H1 (cell line): Measurements from ENCODE around the gene URGCP.

Experiments
- BRCA1 ChIP-seq: IDR thresholded peaks from 2 replicates; pipeline ENCODE4 v1.6.1; 2012; ENCODE audit warnings: low read depth, low read length, improper control_type of control experiment
- EZH2 ChIP-seq: fragments of 200-600 bp; sonication (generic); IDR thresholded peaks from 2 replicates; pipeline ENCODE4 v1.7.1; 2012; ENCODE audit warnings: low read depth, mild to moderate bottlenecking, moderate library complexity, low read length, inconsistent platforms; ENCODE audit not compliant: severe bottlenecking
- GABPA ChIP-seq: IDR thresholded peaks from 2 replicates; pipeline ENCODE4 v1.6.1; 2011; ENCODE audit warnings: mild to moderate bottlenecking, low read length, moderate library complexity, borderline replicate concordance; ENCODE audit not compliant: insufficient read depth
- KDM4A ChIP-seq: IDR thresholded peaks from one replicate; pipeline ENCODE4 v1.7.1; 2012; ENCODE audit warnings: low read depth, mild to moderate bottlenecking, moderate library complexity, low read length, inconsistent platforms; ENCODE audit not compliant: severe bottlenecking
- POLR2A ChIP-seq, 2 experiments: IDR thresholded peaks; 1 replicate in 1 of 2; 2 replicates in 1 of 2; pipeline ENCODE4 v1.6.1; 2011; ENCODE audit warnings: low read depth in 2 of 2, low read length in 2 of 2, mild to moderate bottlenecking in 2 of 2; ENCODE audit errors: control extremely low read depth in 1 of 2
- POLR2AphosphoS5 ChIP-seq: IDR thresholded peaks from 2 replicates; pipeline ENCODE4 v1.6.1; 2011; ENCODE audit warnings: low read depth, low read length
- RFX5 ChIP-seq: IDR thresholded peaks from 2 replicates; pipeline ENCODE4 v1.6.1; 2011; ENCODE audit warnings: low read depth, low read length, improper control_type of control experiment, borderline replicate concordance
- SIN3A ChIP-seq, 2 experiments: IDR thresholded peaks in 1 of 2; conservative IDR thresholded peaks in 1 of 2; 2 replicates each; pipeline ENCODE4 v1.6.1; 2011 to 2012; ENCODE audit warnings: low read length in 2 of 2, improper control_type of control experiment in 1 of 2, low read depth in 1 of 2, mild to moderate bottlenecking in 1 of 2
- TCF12 ChIP-seq: IDR thresholded peaks from 2 replicates; pipeline ENCODE4 v1.6.1; 2011; ENCODE audit warnings: low read depth, mild to moderate bottlenecking, low read length
- TF ChIP-seq, protein P1 (sequence below), 3 experiments: IDR thresholded peaks; 1 replicate in 2 of 3; 2 replicates in 1 of 3; pipeline versions ENCODE4 v1.5.1 to v1.6.1; 2011; ENCODE audit warnings: low read length in 3 of 3, mild to moderate bottlenecking in 3 of 3, inconsistent platforms in 2 of 3, low read depth in 1 of 3, moderate library complexity in 1 of 3; ENCODE audit not compliant: insufficient read depth in 1 of 3; ENCODE audit errors: control extremely low read depth in 1 of 3

DNA sequence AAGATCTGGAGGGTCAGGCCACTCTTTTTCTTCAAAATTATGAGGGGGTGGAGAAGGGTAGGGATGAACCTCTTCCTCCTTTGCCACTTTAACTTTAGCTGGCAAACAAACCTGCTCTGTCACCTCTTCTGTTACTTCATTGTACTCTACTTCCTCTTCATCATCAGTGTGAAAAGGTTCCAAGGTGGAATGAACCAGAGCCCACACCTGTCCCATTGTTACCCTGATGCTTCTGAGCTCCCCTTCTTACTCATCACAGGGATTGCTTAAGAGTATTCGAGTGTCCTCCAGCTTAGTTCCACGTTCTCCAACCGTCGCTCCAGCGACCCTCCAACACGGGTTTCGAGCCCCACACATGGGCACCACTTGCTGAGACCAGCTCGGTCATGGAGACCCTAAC, 42.3 kb downstream of the URGCP start:
- TF ChIP-seq RFX5: no peak
- TF ChIP-seq, protein P1, sequence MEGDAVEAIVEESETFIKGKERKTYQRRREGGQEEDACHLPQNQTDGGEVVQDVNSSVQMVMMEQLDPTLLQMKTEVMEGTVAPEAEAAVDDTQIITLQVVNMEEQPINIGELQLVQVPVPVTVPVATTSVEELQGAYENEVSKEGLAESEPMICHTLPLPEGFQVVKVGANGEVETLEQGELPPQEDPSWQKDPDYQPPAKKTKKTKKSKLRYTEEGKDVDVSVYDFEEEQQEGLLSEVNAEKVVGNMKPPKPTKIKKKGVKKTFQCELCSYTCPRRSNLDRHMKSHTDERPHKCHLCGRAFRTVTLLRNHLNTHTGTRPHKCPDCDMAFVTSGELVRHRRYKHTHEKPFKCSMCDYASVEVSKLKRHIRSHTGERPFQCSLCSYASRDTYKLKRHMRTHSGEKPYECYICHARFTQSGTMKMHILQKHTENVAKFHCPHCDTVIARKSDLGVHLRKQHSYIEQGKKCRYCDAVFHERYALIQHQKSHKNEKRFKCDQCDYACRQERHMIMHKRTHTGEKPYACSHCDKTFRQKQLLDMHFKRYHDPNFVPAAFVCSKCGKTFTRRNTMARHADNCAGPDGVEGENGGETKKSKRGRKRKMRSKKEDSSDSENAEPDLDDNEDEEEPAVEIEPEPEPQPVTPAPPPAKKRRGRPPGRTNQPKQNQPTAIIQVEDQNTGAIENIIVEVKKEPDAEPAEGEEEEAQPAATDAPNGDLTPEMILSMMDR (IDR thresholded peaks at IDR 0.05; ENCODE audit: control extremely low read depth in 1 of 3, insufficient read depth in 1 of 3, low read depth in 1 of 3, low read length in 3 of 3): no peak
- TF ChIP-seq POLR2A (IDR thresholded peaks at IDR 0.05; ENCODE audit: control extremely low read depth in 1 of 2, low read depth in 2 of 2, low read length in 2 of 2): no peak
- TF ChIP-seq BRCA1: no peak
- no peak for TF ChIP-seq KDM4A
- TF ChIP-seq EZH2: no peak
- TF ChIP-seq TCF12: no peak
- no peak for TF ChIP-seq SIN3A (conservative IDR thresholded peaks at IDR 0.05 in 1 of 2, IDR thresholded peaks at IDR 0.05 in 1 of 2; ENCODE audit: low read depth in 1 of 2, low read length in 2 of 2)
- TF ChIP-seq POLR2AphosphoS5: no peak
- TF ChIP-seq GABPA: no peak
